Measurements from ENCODE around the gene FAM217B. TPM values are rescaled to one million over a fixed set of nuclear protein-coding genes. Genes with fewer than 3 reads are reported as not detected.
"Not testable (repeated sequence)": the region's sequence is repeated elsewhere in the genome, so short reads cannot be mapped to it uniquely, and the experiment has no call there.

Gene FAM217B
- total RNA-seq, 1 donor from 2014 or later = 5.8 TPM

- DNase-seq (ENCODE audit: low spot score) = no peak
- Mint-ChIP-seq H3K9me3 (no peaks in the 10 kb centered on the region), H3K27ac (no peak overlapping the region), H3K27me3 (ENCODE audit: insufficient read depth, low read depth) (no peaks in the 10 kb centered on the region), H3K36me3 (no peaks in the 10 kb centered on the region), H3K4me3 (no peak overlapping the region), H3K4me1 (peaks cover 14% of the 10 kb centered on the region)
- Histone ChIP-seq H4K20me1 (ENCODE audit: low read depth) (no peaks in the 10 kb centered on the region), H3K9me3 (ENCODE audit: low read depth) (no peaks in the 10 kb centered on the region), H3K4me2 (no peak overlapping the region), H3K27me3 (no peaks in the 10 kb centered on the region), H3K36me3 (no peaks in the 10 kb centered on the region), H3K4me1 (peaks cover 10% of the 10 kb centered on the region), H3K79me2 (ENCODE audit: low read depth) (no peaks in the 10 kb centered on the region), H3K27ac (no peak overlapping the region), H3F3A (ENCODE audit: low read depth) (no peaks in the 10 kb centered on the region), H3K9ac (no peak overlapping the region), H3K4me3 (no peak overlapping the region), H2AFZ (replicated peaks) (no peak overlapping the region)
- TF ChIP-seq EZH2phosphoT487 (IDR thresholded peaks at IDR 0.05) (no peak), CTCF (IDR thresholded peaks at IDR 0.05) (no peak), EZH2 (IDR thresholded peaks at IDR 0.05) (no peak)
Observed at GRCh38 chr20:59949911-59950310, 9.7 kb downstream of the FAM217B start.

- no peak for DNase-seq (ENCODE audit: low spot score)
- Histone ChIP-seq H3K4me3 (no peak overlapping the region), H4K20me1 (ENCODE audit: low read depth) (no peaks in the 10 kb centered on the region), H3K27ac (no peak overlapping the region), H3F3A (ENCODE audit: low read depth) (no peaks in the 10 kb centered on the region), H3K79me2 (ENCODE audit: low read depth) (no peaks in the 10 kb centered on the region), H2AFZ (replicated peaks) (no peak overlapping the region), H3K4me2 (no peak overlapping the region), H3K36me3 (no peaks in the 10 kb centered on the region), H3K4me1 (peaks cover 12% of the 10 kb centered on the region), H3K27me3 (no peaks in the 10 kb centered on the region), H3K9me3 (ENCODE audit: low read depth) (no peaks in the 10 kb centered on the region), H3K9ac (no peak overlapping the region)
- no peak for TF ChIP-seq EZH2 (IDR thresholded peaks at IDR 0.05)
- no peak for TF ChIP-seq EZH2phosphoT487 (IDR thresholded peaks at IDR 0.05)
- TF ChIP-seq CTCF (IDR thresholded peaks at IDR 0.05) = no peak
- H3K9me3 Mint-ChIP-seq = no peaks in the 10 kb centered on the region
- H3K27me3 Mint-ChIP-seq (ENCODE audit: insufficient read depth, low read depth) = peaks cover 4% of the 10 kb centered on the region
- H3K27ac Mint-ChIP-seq = no peak overlapping the region
- no peak overlapping the region for H3K4me3 Mint-ChIP-seq
- H3K4me1 Mint-ChIP-seq = peaks cover 15% of the 10 kb centered on the region
- H3K36me3 Mint-ChIP-seq = no peaks in the 10 kb centered on the region
Observed at GRCh38 chr20:59954718-59955117, 14.5 kb downstream of the FAM217B start.

GRCh38 chr20:59955131-59955796 lies 15.1 kb downstream of the FAM217B start:
- Histone ChIP-seq H3K4me1 (peaks cover 12% of the 10 kb centered on the region), H3K36me3 (no peaks in the 10 kb centered on the region), H3F3A (ENCODE audit: low read depth) (no peaks in the 10 kb centered on the region), H3K9ac (no peak overlapping the region), H3K4me2 (no peak overlapping the region), H3K27ac (no peak overlapping the region), H3K79me2 (ENCODE audit: low read depth) (no peaks in the 10 kb centered on the region), H3K9me3 (ENCODE audit: low read depth) (no peaks in the 10 kb centered on the region), H4K20me1 (ENCODE audit: low read depth) (no peaks in the 10 kb centered on the region), H3K4me3 (no peak overlapping the region), H2AFZ (replicated peaks) (no peak overlapping the region), H3K27me3 (no peaks in the 10 kb centered on the region)
- H3K4me3 Mint-ChIP-seq = no peak overlapping the region
- no peaks in the 10 kb centered on the region for H3K9me3 Mint-ChIP-seq
- DNase-seq (ENCODE audit: low spot score) = peak; percentile 24
- TF ChIP-seq EZH2 (IDR thresholded peaks at IDR 0.05) (no peak), CTCF (IDR thresholded peaks at IDR 0.05) (peak; percentile 35), EZH2phosphoT487 (IDR thresholded peaks at IDR 0.05) (no peak)
- H3K27me3 Mint-ChIP-seq (ENCODE audit: insufficient read depth, low read depth) = peaks cover 4% of the 10 kb centered on the region
- H3K27ac Mint-ChIP-seq = no peak overlapping the region
- no peaks in the 10 kb centered on the region for H3K36me3 Mint-ChIP-seq
- peaks cover 15% of the 10 kb centered on the region for H3K4me1 Mint-ChIP-seq

GRCh38 chr20:59957568-59957967 lies 17.4 kb downstream of the FAM217B start:
- H3K9me3 Mint-ChIP-seq; H3K27me3 Mint-ChIP-seq (ENCODE audit: insufficient read depth, low read depth); H3K4me2 ChIP-seq; H3K79me2 ChIP-seq (ENCODE audit: low read depth); H3K4me3 ChIP-seq; H3K27me3 ChIP-seq; H3K36me3 Mint-ChIP-seq; H3K36me3 ChIP-seq; DNase-seq (ENCODE audit: low spot score); H4K20me1 ChIP-seq (ENCODE audit: low read depth); H3K9me3 ChIP-seq (ENCODE audit: low read depth); H3K27ac ChIP-seq; H2AFZ ChIP-seq (replicated peaks); H3K4me3 Mint-ChIP-seq; H3K27ac Mint-ChIP-seq; H3K9ac ChIP-seq; H3F3A ChIP-seq (ENCODE audit: low read depth): not testable (repeated sequence)
- H3K4me1 Mint-ChIP-seq = peaks cover 15% of the 10 kb centered on the region
- H3K4me1 ChIP-seq = peaks cover 12% of the 10 kb centered on the region

Data from neural progenitor cell (in vitro differentiated cells).